H1 (cell line): Measurements from ENCODE around the gene MIPOL1. TPM values are rescaled to one million over a fixed set of nuclear protein-coding genes. Genes with fewer than 3 reads are reported as not detected.
"Not testable (repeated sequence)": the region's sequence is repeated elsewhere in the genome, so short reads cannot be mapped to it uniquely, and the experiment has no call there.

Source experiments
- CTCF ChIA-PET: fragments of 300-600 bp; sonication (Branson Sonifier 250); formaldehyde crosslinking; loops from one replicate; lab custom pipeline; 2021; ENCODE audit not compliant: partially characterized antibody; lab: Charles Lee
- POLR2A ChIA-PET: fragments of 300-600 bp; sonication (Branson Sonifier 250); formaldehyde crosslinking; loops from one replicate; lab custom pipeline; 2021; ENCODE audit warnings: inconsistent platforms; ENCODE audit not compliant: partially characterized antibody; lab: Charles Lee
- DNase-seq, 2 experiments: peaks; one replicate each; pipeline versions ENCODE4 v3.0.0 to v3.0.0-alpha.2; 2010 to 2022; ENCODE audit warnings: low spot score in 2 of 2, low read depth in 1 of 2, mixed read lengths in 1 of 2
- FAIRE-seq: peaks from 2 replicates; lab custom pipeline; 2011; peaks lifted over from hg19 to GRCh38; lab: Jason Lieb, UNC
- H2AFZ ChIP-seq: 2 replicates; pipeline ENCODE4 v1.8.1; 2012; ENCODE audit warnings: low read length, inconsistent platforms
- H2AK5ac ChIP-seq: 2 replicates; pipeline ENCODE4 v1.6.1; 2013; ENCODE audit warnings: low read depth, low read length
- H2BK120ac ChIP-seq: replicated peaks from 2 replicates; pipeline ENCODE3; 2013; ENCODE audit warnings: low read depth, low read length, inconsistent platforms
- H2BK12ac ChIP-seq: 2 replicates; pipeline ENCODE4 v1.6.1; 2013; ENCODE audit warnings: low read depth, low read length
- H2BK15ac ChIP-seq: 2 replicates; pipeline ENCODE4 v1.6.1; 2013; ENCODE audit warnings: low read length
- H2BK20ac ChIP-seq: 2 replicates; pipeline ENCODE4 v1.6.1; 2013; ENCODE audit warnings: low read length
- H2BK5ac ChIP-seq: 2 replicates; pipeline ENCODE4 v1.6.1; 2013; ENCODE audit warnings: low read depth, low read length
- H3K14ac ChIP-seq: 2 replicates; pipeline ENCODE4 v1.6.1; 2013; ENCODE audit warnings: inconsistent platforms; ENCODE audit not compliant: insufficient read length
- H3K18ac ChIP-seq: 2 replicates; pipeline ENCODE4 v1.6.1; 2013; ENCODE audit warnings: low read length; ENCODE audit errors: extremely low read depth
- H3K23ac ChIP-seq: 2 replicates; pipeline ENCODE4 v1.6.1; 2013; ENCODE audit warnings: inconsistent platforms; ENCODE audit not compliant: insufficient read length
- H3K23me2 ChIP-seq: 2 replicates; pipeline ENCODE4 v1.6.1; 2013; ENCODE audit warnings: low read depth, low read length
- H3K27ac ChIP-seq: 2 replicates; pipeline ENCODE4 v1.6.1; 2011; ENCODE audit warnings: low read depth, low read length, inconsistent platforms
- H3K27me3 ChIP-seq, 4 experiments: replicated peaks in 1 of 4; 1 replicate in 1 of 4; 2 replicates in 3 of 4; pipeline versions ENCODE4 v1.6.1 to v1.8.1; 2011 to 2013; ENCODE audit warnings: low read length in 3 of 4, mild to moderate bottlenecking in 3 of 4, inconsistent platforms in 2 of 4, mixed read lengths in 2 of 4, moderate library complexity in 1 of 4; ENCODE audit not compliant: control insufficient read depth in 3 of 4, insufficient read depth in 3 of 4; ENCODE audit errors: extremely low read depth in 1 of 4
- H3K36me3 ChIP-seq, 4 experiments: 2 replicates each; pipeline versions ENCODE4 v1.6.1 to v1.8.1; 2011 to 2013; ENCODE audit warnings: mild to moderate bottlenecking in 4 of 4, low read length in 3 of 4, moderate library complexity in 2 of 4, control low read depth in 1 of 4, inconsistent platforms in 1 of 4; ENCODE audit not compliant: insufficient read depth in 4 of 4, control insufficient read depth in 2 of 4
- H3K4ac ChIP-seq: replicated peaks from 2 replicates; pipeline ENCODE3; 2013; ENCODE audit warnings: low read length, low read depth, mixed read lengths, inconsistent platforms; ENCODE audit not compliant: insufficient read length
- H3K4me1 ChIP-seq, 4 experiments: replicated peaks in 1 of 4; 1 replicate in 1 of 4; 2 replicates in 3 of 4; pipeline versions ENCODE4 v1.6.1 to v1.8.1; 2011 to 2013; ENCODE audit warnings: low read length in 3 of 4, inconsistent platforms in 2 of 4, mixed read lengths in 1 of 4; ENCODE audit not compliant: insufficient read depth in 4 of 4, control insufficient read depth in 3 of 4
- H3K4me2 ChIP-seq, 2 experiments: 2 replicates each; pipeline versions ENCODE4 v1.6.1 to v1.8.1; 2011 to 2013; ENCODE audit warnings: low read depth in 2 of 2, low read length in 2 of 2, control low read depth in 1 of 2, inconsistent platforms in 1 of 2, mild to moderate bottlenecking in 1 of 2; ENCODE audit not compliant: insufficient read depth in 1 of 2
- H3K4me3 ChIP-seq, 4 experiments: fragments of 200-600, 300-600 bp in 1 of 4; sonication (generic), shearing (Covaris generic), sonication (Bioruptor Twin) in 1 of 4; 2 replicates each; pipeline versions ENCODE4 v1.5.1 to v1.8.1; 2011 to 2016; ENCODE audit warnings: low read length in 4 of 4, low read depth in 3 of 4, control low read depth in 2 of 4, inconsistent platforms in 2 of 4, mild to moderate bottlenecking in 2 of 4, mixed read lengths in 1 of 4, moderate library complexity in 1 of 4; ENCODE audit not compliant: insufficient read depth in 2 of 4; ENCODE audit errors: extremely low read depth in 1 of 4
- H3K56ac ChIP-seq: replicated peaks from 2 replicates; pipeline ENCODE3; 2013; ENCODE audit warnings: low read depth, mild to moderate bottlenecking, mixed read lengths, low read length, inconsistent platforms; ENCODE audit not compliant: insufficient read length
- H3K79me1 ChIP-seq: 2 replicates; pipeline ENCODE4 v1.6.1; 2013; ENCODE audit warnings: low read depth, low read length, control low read depth
- H3K79me2 ChIP-seq, 2 experiments: 2 replicates each; pipeline versions ENCODE4 v1.6.1 to v1.8.1; 2012 to 2013; ENCODE audit warnings: low read length in 2 of 2, mild to moderate bottlenecking in 2 of 2, inconsistent platforms in 1 of 2; ENCODE audit not compliant: insufficient read depth in 2 of 2, control insufficient read depth in 1 of 2
- H3K9ac ChIP-seq, 4 experiments: replicated peaks in 1 of 4; 1 replicate in 1 of 4; 2 replicates in 3 of 4; pipeline versions ENCODE4 v1.6.1 to v1.8.1; 2011 to 2013; ENCODE audit warnings: low read depth in 3 of 4, low read length in 3 of 4, control low read depth in 2 of 4, mild to moderate bottlenecking in 2 of 4, moderate library complexity in 2 of 4, inconsistent platforms in 1 of 4; ENCODE audit errors: extremely low read depth in 1 of 4
- H3K9me3 ChIP-seq, 2 experiments: 2 replicates each; pipeline versions ENCODE4 v1.6.1 to v1.8.1; 2012 to 2013; ENCODE audit warnings: mild to moderate bottlenecking in 2 of 2, moderate library complexity in 2 of 2, control low read depth in 1 of 2, inconsistent platforms in 1 of 2, low read depth in 1 of 2, low read length in 1 of 2, mixed read lengths in 1 of 2; ENCODE audit not compliant: insufficient read depth in 2 of 2
- H4K20me1 ChIP-seq, 2 experiments: replicated peaks in 1 of 2; 2 replicates each; pipeline versions ENCODE3 to v1.8.1; 2011 to 2013; ENCODE audit warnings: inconsistent platforms in 2 of 2, low read length in 2 of 2, mild to moderate bottlenecking in 1 of 2; ENCODE audit not compliant: insufficient read depth in 2 of 2, control insufficient read depth in 1 of 2
- H4K5ac ChIP-seq: 2 replicates; pipeline ENCODE4 v1.6.1; 2013; ENCODE audit warnings: low read length, low read depth, mixed read lengths, inconsistent platforms; ENCODE audit not compliant: insufficient read length
- H4K8ac ChIP-seq: 2 replicates; pipeline ENCODE4 v1.8.0; 2013; ENCODE audit warnings: mild to moderate bottlenecking, moderate library complexity, low read length, inconsistent platforms; ENCODE audit not compliant: insufficient read depth; ENCODE audit errors: extremely low read depth
- H4K91ac ChIP-seq: replicated peaks from 2 replicates; pipeline ENCODE3; 2013; ENCODE audit warnings: low read length, mixed read lengths, inconsistent platforms; ENCODE audit not compliant: insufficient read length
- WGBS, 2 experiments: shearing (Covaris generic) in 1 of 2; methylation state at CpG; one replicate each; pipeline versions ENCODE4 v1.1.6 to v1.1.7; 2013 to 2015; ENCODE audit warnings: low lambda C conversion rate in 2 of 2, mixed read lengths in 2 of 2, inconsistent platforms in 1 of 2, low coverage in 1 of 2, missing lambda C conversion rate in 1 of 2; ENCODE audit not compliant: insufficient replicate concordance in 2 of 2, insufficient coverage in 1 of 2, insufficient read length in 1 of 2; ENCODE audit errors: extremely low coverage in 1 of 2, missing lambda C conversion rate in 1 of 2; 5-methylcytosine and 5-hydroxymethylcytosine counted together
- polyA plus RNA-seq, 7 experiments: library from polyadenylated mRNA; depleted of rRNA in 3 of 7; stranded (reverse) in 5 of 7; unstranded in 2 of 7; fragments of >200 nt in 5 of 7; fragments of 200-250 nt in 2 of 7; gene quantifications; 1 replicate in 5 of 7; 2 replicates in 1 of 7; 4 replicates in 1 of 7; pipeline versions ENCODE4 v1.2.1 to v1.2.3, GENCODE V29; 2011 to 2013; ENCODE audit warnings: missing spikeins in 2 of 7, mixed read lengths in 2 of 7
- total RNA-seq: library from RNA; stranded (reverse); fragmentation: NEBNext Ultra II Directional; extraction: Animal tissue kit (Norgen Biotek cat#: 25700); gene quantifications from 2 replicates; pipeline ENCODE4 v1.2.1, GENCODE V29; 2021

The MIPOL1 gene
- total and polyA plus RNA-seq, 2 of the 8 experiments (the other 6 are each of a cell fraction or from before 2014, with no cell fraction given) = 2.8 to 23.9 TPM

- FAIRE-seq, H3K4me2 ChIP-seq, DNase-seq, H2AFZ ChIP-seq, H4K8ac ChIP-seq, H3K36me3 ChIP-seq, H3K79me1 ChIP-seq, H2BK15ac ChIP-seq, H2AK5ac ChIP-seq, H3K56ac ChIP-seq, H3K27ac ChIP-seq, H3K23ac ChIP-seq, H3K4me3 ChIP-seq, H2BK5ac ChIP-seq, H3K4ac ChIP-seq, H3K14ac ChIP-seq, H3K27me3 ChIP-seq, H4K20me1 ChIP-seq, H3K4me1 ChIP-seq, H2BK120ac ChIP-seq, H3K9me3 ChIP-seq, H2BK12ac ChIP-seq, H3K9ac ChIP-seq, H3K23me2 ChIP-seq, H3K18ac ChIP-seq, CTCF ChIA-PET, H4K91ac ChIP-seq, H3K79me2 ChIP-seq, POLR2A ChIA-PET, H2BK20ac ChIP-seq, H4K5ac ChIP-seq: not testable (repeated sequence)
- WGBS, 2 experiments = 88% methylated on average over 5 of the region's 5 CpGs; no CpG with 5 or more reads in 1 of the 2 experiments
These were observed 130.2 kb downstream of the MIPOL1 start for GRCh38 chr14:37327933-37328332.
